Measurements from ENCODE around the gene SUOX.

SUOX gene

GRCh38 chr12:56020423-56021184, 23.5 kb downstream of the SUOX start, which contains the start of gene IKZF4:
TSS of gene IKZF4 (plus strand) at chr12:56021043. CDS start at chr12:56021494, 451 bp downstream.
- TF ChIP-seq CTCF (IDR thresholded peaks at IDR 0.05; ENCODE audit: low read depth, low read length), result no peak
- peak within 1 kb of the TSS; percentile 7 to 32 for H3K4me3 ChIP-seq (replicated peaks in 1 of 2; ENCODE audit: low read depth in 2 of 2, low read length in 2 of 2)
- DNase-seq (ENCODE audit: low read depth in 2 of 2), result peak in 1 of 2 donors; percentile 85

GRCh38 chr12:56021889-56022497, 24.9 kb downstream of the SUOX start:
- TF ChIP-seq CTCF (IDR thresholded peaks at IDR 0.05; ENCODE audit: low read depth, low read length), result no peak
- H3K4me3 ChIP-seq (replicated peaks in 1 of 2; ENCODE audit: low read depth in 2 of 2, low read length in 2 of 2), result peak overlapping the region in 1 of 2 donors; percentile 32
- DNase-seq (ENCODE audit: low read depth in 2 of 2), result no peak

GRCh38 chr12:56028511-56029165, 31.6 kb downstream of the SUOX start:
- H3K4me3 ChIP-seq (replicated peaks in 1 of 2; ENCODE audit: low read depth in 2 of 2, low read length in 2 of 2), result no peak overlapping the region
- peak; percentile 24 to 42 for DNase-seq (ENCODE audit: low read depth in 2 of 2)
- no peak for TF ChIP-seq CTCF (IDR thresholded peaks at IDR 0.05; ENCODE audit: low read depth, low read length)

- peak; percentile 51 to 75 for DNase-seq (ENCODE audit: low read depth in 2 of 2)
- no peak for TF ChIP-seq CTCF (IDR thresholded peaks at IDR 0.05; ENCODE audit: low read depth, low read length)
- no peak overlapping the region for H3K4me3 ChIP-seq (replicated peaks in 1 of 2; ENCODE audit: low read depth in 2 of 2, low read length in 2 of 2)
Measured at GRCh38 chr12:56029166-56029519, 32.1 kb downstream of the SUOX start.

- peak; percentile 83 for TF ChIP-seq CTCF (IDR thresholded peaks at IDR 0.05; ENCODE audit: low read depth, low read length)
- DNase-seq (ENCODE audit: low read depth in 2 of 2), result peak; percentile 74 to 84
- no peak overlapping the region for H3K4me3 ChIP-seq (replicated peaks in 1 of 2; ENCODE audit: low read depth in 2 of 2, low read length in 2 of 2)
Measured at GRCh38 chr12:56029666-56030293, 32.7 kb downstream of the SUOX start.

GRCh38 chr12:56031987-56032386, 34.9 kb downstream of the SUOX start:
- H3K4me3 ChIP-seq (replicated peaks in 1 of 2; ENCODE audit: low read depth in 2 of 2, low read length in 2 of 2), result no peak overlapping the region
- no peak for TF ChIP-seq CTCF (IDR thresholded peaks at IDR 0.05; ENCODE audit: low read depth, low read length)
- DNase-seq (ENCODE audit: low read depth in 2 of 2), result no peak
